Natural killer cell (primary cell): ENCODE results near the gene ITGB5. TPM values are rescaled to one million over a fixed set of nuclear protein-coding genes. Genes with fewer than 3 reads are reported as not detected.

Experiments
- ATAC-seq, 3 donors: fragments of 150-1000 bp in 2 of 3; fragments of 200-7000 bp in 1 of 3; cut with Tn5 transposase; 1 replicate in 1 of 3; 2 replicates in 2 of 3; pipeline ENCODE4 v1.10.0; 2021; ENCODE audit warnings: mild to moderate bottlenecking in 2 of 3, moderate library complexity in 2 of 3
- DNase-seq, 2 donors: peaks; one replicate each; pipeline versions ENCODE4 v3.0.0 to v3.0.0-alpha.2; 2013 to 2021; ENCODE audit warnings: mixed read lengths in 1 of 2
- H3K27ac ChIP-seq: one replicate; pipeline ENCODE4 v1.5.1; 2013; ENCODE audit warnings: mild to moderate bottlenecking, low read length
- H3K27me3 ChIP-seq: one replicate; pipeline ENCODE4 v1.6.1; 2013; ENCODE audit warnings: low read length; ENCODE audit not compliant: control insufficient read depth, insufficient read depth
- H3K36me3 ChIP-seq: one replicate; pipeline ENCODE4 v1.6.1; 2013; ENCODE audit warnings: low read length; ENCODE audit not compliant: control insufficient read depth, insufficient read depth
- H3K4me1 ChIP-seq: one replicate; pipeline ENCODE4 v1.6.1; 2013; ENCODE audit warnings: low read length; ENCODE audit not compliant: control insufficient read depth, insufficient read depth
- H3K4me3 ChIP-seq: one replicate; pipeline ENCODE4 v1.5.1; 2013; ENCODE audit warnings: low read length
- H3K9me3 ChIP-seq: one replicate; pipeline ENCODE4 v1.6.1; 2013; ENCODE audit warnings: low read length; ENCODE audit not compliant: control insufficient read depth, insufficient read depth
- H3K27ac Mint-ChIP-seq, 2 donors: one replicate each; pipeline ENCODE4 v1.8.0; 2022; ENCODE audit warnings: mild to moderate bottlenecking in 2 of 2, mixed read lengths in 2 of 2, moderate library complexity in 1 of 2
- H3K27me3 Mint-ChIP-seq, 2 donors: one replicate each; pipeline ENCODE4 v1.8.0; 2022; ENCODE audit warnings: low read depth in 2 of 2, mixed read lengths in 2 of 2
- H3K36me3 Mint-ChIP-seq: one replicate; pipeline ENCODE4 v1.8.0; 2022; ENCODE audit warnings: mixed read lengths
- H3K4me1 Mint-ChIP-seq, 2 donors: one replicate each; pipeline ENCODE4 v1.8.0; 2022; ENCODE audit warnings: mixed read lengths in 2 of 2
- H3K4me3 Mint-ChIP-seq: one replicate; pipeline ENCODE4 v1.8.0; 2022; ENCODE audit warnings: mild to moderate bottlenecking, moderate library complexity, mixed read lengths
- H3K9me3 Mint-ChIP-seq, 2 donors: one replicate each; pipeline ENCODE4 v1.8.0; 2022; ENCODE audit warnings: mixed read lengths in 2 of 2
- CTCF ChIP-seq: fragments of 200-600 bp; IDR thresholded peaks from one replicate; pipeline ENCODE4 v1.8.0; 2022; ENCODE audit warnings: antibody characterized with exemption
- WGBS: methylation state at CpG from one replicate; pipeline ENCODE4 v1.1.7; 2013; ENCODE audit warnings: missing lambda C conversion rate; ENCODE audit not compliant: insufficient coverage; 5-methylcytosine and 5-hydroxymethylcytosine counted together
- intact Hi-C: fragments of 100-400 bp; cut with micrococcal nuclease; formaldehyde crosslinking; loops from one replicate; pipeline ENCODE4 v1.14.2; 2022
- total RNA-seq, 4 donors: library from RNA; stranded (reverse); fragments of 120-200 nt in 1 of 4; gene quantifications; one replicate each; pipeline versions ENCODE4 v1.2.3 to v1.2.4, GENCODE V29; 2013 to 2022

ITGB5 gene
- total RNA-seq, 3 donors from 2014 or later (not counting 1 experiment from before 2014, with no cell fraction given): 1.0 to 8.4 (median 5.4) TPM

- H3K27me3 ChIP-seq: peaks cover 14% of the 10 kb centered on the region
- intact Hi-C loops: no loop called here
- DNase-seq (no peak), ATAC-seq (no peak)
- Mint-ChIP-seq H3K36me3 (no peaks in the 10 kb centered on the region), H3K4me1 (peaks cover 5 to 10% of the 10 kb centered on the region in 2 donors), H3K9me3 (no peaks in the 10 kb centered on the region), H3K4me3 (no peak overlapping the region), H3K27ac (no peak overlapping the region), H3K27me3 (peaks cover 50 to 59% of the 10 kb centered on the region in 2 donors)
- WGBS: 74% methylated on average over 7 of the region's 7 CpGs
- no peak overlapping the region for H3K27ac ChIP-seq
- peaks cover 11% of the 10 kb centered on the region for H3K4me1 ChIP-seq
- no peaks in the 10 kb centered on the region for H3K9me3 ChIP-seq
- no peaks in the 10 kb centered on the region for H3K36me3 ChIP-seq
- TF ChIP-seq CTCF: no peak
- H3K4me3 ChIP-seq: no peak overlapping the region
These were observed 3.2 kb downstream of the ITGB5 start for GRCh38 chr3:124883766-124884473.

- H3K27ac Mint-ChIP-seq: no peak overlapping the region
- Histone ChIP-seq H3K4me1 (peaks cover 11% of the 10 kb centered on the region), H3K27ac (no peak overlapping the region), H3K9me3 (no peaks in the 10 kb centered on the region), H3K36me3 (no peaks in the 10 kb centered on the region), H3K4me3 (no peak overlapping the region), H3K27me3 (peaks cover 8% of the 10 kb centered on the region)
- no peak for TF ChIP-seq CTCF
- intact Hi-C loops: no loop called here
- H3K27me3 Mint-ChIP-seq: peaks cover 45 to 56% of the 10 kb centered on the region in 2 donors
- no peak for DNase-seq
- H3K36me3 Mint-ChIP-seq: no peaks in the 10 kb centered on the region
- peaks cover 11 to 13% of the 10 kb centered on the region in 2 donors for H3K4me1 Mint-ChIP-seq
- WGBS: 82% methylated on average over 11 of the region's 13 CpGs
- no peak for ATAC-seq
- no peaks in the 10 kb centered on the region for H3K9me3 Mint-ChIP-seq
- no peak overlapping the region for H3K4me3 Mint-ChIP-seq
These were observed 4.1 kb downstream of the ITGB5 start for GRCh38 chr3:124882816-124883747.

GRCh38 chr3:124881976-124882697 is 5.0 kb downstream of the ITGB5 start:
- Histone ChIP-seq H3K4me1 (peaks cover 4% of the 10 kb centered on the region), H3K27me3 (peaks cover 2% of the 10 kb centered on the region), H3K9me3 (no peaks in the 10 kb centered on the region), H3K36me3 (no peaks in the 10 kb centered on the region), H3K27ac (no peak overlapping the region), H3K4me3 (no peak overlapping the region)
- no peak for TF ChIP-seq CTCF
- intact Hi-C loops: no loop called here
- ATAC-seq (no peak), DNase-seq (no peak)
- H3K9me3 Mint-ChIP-seq: no peaks in the 10 kb centered on the region
- no peaks in the 10 kb centered on the region for H3K36me3 Mint-ChIP-seq
- no peak overlapping the region for H3K27ac Mint-ChIP-seq
- 89% methylated on average over 11 of the region's 11 CpGs for WGBS
- no peak overlapping the region for H3K4me3 Mint-ChIP-seq
- H3K4me1 Mint-ChIP-seq: peaks cover 8 to 11% of the 10 kb centered on the region in 2 donors
- H3K27me3 Mint-ChIP-seq: peaks cover 37 to 52% of the 10 kb centered on the region in 2 donors
